Measurements from ENCODE around the gene PTCH2.

The PTCH2 gene

GRCh38 chr1:44806704-44807363 lies 36.2 kb downstream of the PTCH2 start, which contains the start of gene DYNLT4:
TSS of gene DYNLT4 (minus strand) at chr1:44807351. CDS start at chr1:44806668, 683 bp downstream.
- H3K36me3 ChIP-seq (ENCODE audit: insufficient read depth, low read length) = peaks cover 41% of the 10 kb centered on the region
- H3K9me3 ChIP-seq (ENCODE audit: insufficient read depth, low read length, severe bottlenecking) = no peaks in the 10 kb centered on the region
- H3K9ac ChIP-seq (ENCODE audit: low read depth, low read length) = no peak within 1 kb of the TSS
- no peaks in the 10 kb centered on the region for H4K20me1 ChIP-seq (ENCODE audit: insufficient read depth, low read length)
- H3K27ac ChIP-seq (ENCODE audit: low read length) = peak within 1 kb of the TSS; percentile 89
- no peak within 1 kb of the TSS for H3K4me2 ChIP-seq (ENCODE audit: insufficient read depth, low read length)
- TF ChIP-seq EZH2 (IDR thresholded peaks at IDR 0.05; ENCODE audit: borderline replicate concordance, low read depth, low read length, severe bottlenecking) (no peak), CTCF (IDR thresholded peaks at IDR 0.05; ENCODE audit: borderline replicate concordance, extremely low read depth, low read length, poor library complexity, severe bottlenecking) (no peak)
- H3K79me2 ChIP-seq (ENCODE audit: insufficient read depth, low read length) = no peaks in the 10 kb centered on the region
- H3K4me3 ChIP-seq (ENCODE audit: low read depth in 1 of 2, low read length in 2 of 2) = no peak within 1 kb of the TSS
- ATAC-seq (ENCODE audit: insufficient read depth, low read depth) = no peak
- DNase-seq = no peak
- H3K27me3 ChIP-seq (ENCODE audit: insufficient read depth, low read length, poor library complexity) = no peaks in the 10 kb centered on the region
- H2AFZ ChIP-seq (ENCODE audit: low read depth, low read length) = no peak within 1 kb of the TSS
- peaks cover 39% of the 10 kb centered on the region for H3K4me1 ChIP-seq (ENCODE audit: insufficient read depth, low read length)

- H3K9ac ChIP-seq (ENCODE audit: low read depth, low read length) = no peak overlapping the region
- peaks cover 45% of the 10 kb centered on the region for H3K4me1 ChIP-seq (ENCODE audit: insufficient read depth, low read length)
- DNase-seq = no peak
Measured at GRCh38 chr1:44806025-44806703, 36.9 kb downstream of the PTCH2 start.

GRCh38 chr1:44805311-44806024 lies 37.6 kb downstream of the PTCH2 start:
- Histone ChIP-seq H4K20me1 (ENCODE audit: insufficient read depth, low read length) (no peaks in the 10 kb centered on the region), H3K4me3 (ENCODE audit: low read depth in 1 of 2, low read length in 2 of 2) (no peak overlapping the region), H3K4me2 (ENCODE audit: insufficient read depth, low read length) (no peak overlapping the region), H3K9ac (ENCODE audit: low read depth, low read length) (no peak overlapping the region), H3K4me1 (ENCODE audit: insufficient read depth, low read length) (peaks cover 49% of the 10 kb centered on the region), H2AFZ (ENCODE audit: low read depth, low read length) (no peak overlapping the region), H3K79me2 (ENCODE audit: insufficient read depth, low read length) (no peaks in the 10 kb centered on the region), H3K27me3 (ENCODE audit: insufficient read depth, low read length, poor library complexity) (no peaks in the 10 kb centered on the region), H3K9me3 (ENCODE audit: insufficient read depth, low read length, severe bottlenecking) (no peaks in the 10 kb centered on the region), H3K27ac (ENCODE audit: low read length) (no peak overlapping the region), H3K36me3 (ENCODE audit: insufficient read depth, low read length) (peaks cover 41% of the 10 kb centered on the region)
- TF ChIP-seq CTCF (IDR thresholded peaks at IDR 0.05; ENCODE audit: borderline replicate concordance, extremely low read depth, low read length, poor library complexity, severe bottlenecking) (no peak), EZH2 (IDR thresholded peaks at IDR 0.05; ENCODE audit: borderline replicate concordance, low read depth, low read length, severe bottlenecking) (no peak)
- no peak for ATAC-seq (ENCODE audit: insufficient read depth, low read depth)
- no peak for DNase-seq

More at GRCh38 chr1:44806025-44806703, 36.9 kb downstream of the PTCH2 start:
- H3K79me2 ChIP-seq (ENCODE audit: insufficient read depth, low read length) = no peaks in the 10 kb centered on the region
- H3K9me3 ChIP-seq (ENCODE audit: insufficient read depth, low read length, severe bottlenecking) = no peaks in the 10 kb centered on the region
- no peak overlapping the region for H3K4me3 ChIP-seq (ENCODE audit: low read depth in 1 of 2, low read length in 2 of 2)
- no peak overlapping the region for H2AFZ ChIP-seq (ENCODE audit: low read depth, low read length)
- H3K27ac ChIP-seq (ENCODE audit: low read length) = no peak overlapping the region
- no peak overlapping the region for H3K4me2 ChIP-seq (ENCODE audit: insufficient read depth, low read length)
- TF ChIP-seq EZH2 (IDR thresholded peaks at IDR 0.05; ENCODE audit: borderline replicate concordance, low read depth, low read length, severe bottlenecking) (no peak), CTCF (IDR thresholded peaks at IDR 0.05; ENCODE audit: borderline replicate concordance, extremely low read depth, low read length, poor library complexity, severe bottlenecking) (no peak)
- ATAC-seq (ENCODE audit: insufficient read depth, low read depth) = no peak
- no peaks in the 10 kb centered on the region for H4K20me1 ChIP-seq (ENCODE audit: insufficient read depth, low read length)
- no peaks in the 10 kb centered on the region for H3K27me3 ChIP-seq (ENCODE audit: insufficient read depth, low read length, poor library complexity)
- H3K36me3 ChIP-seq (ENCODE audit: insufficient read depth, low read length) = peaks cover 41% of the 10 kb centered on the region
